Measurements from ENCODE around the gene SEC14L6.

The SEC14L6 gene

GRCh38 chr22:30566125-30566524 lies 19.6 kb upstream of the SEC14L6 start:
- no peak overlapping the region for H3K4me3 ChIP-seq (ENCODE audit: control insufficient read depth, low read depth, low read length)
- no peak for DNase-seq (ENCODE audit: low read depth)
- TF ChIP-seq CTCF (IDR thresholded peaks at IDR 0.05; ENCODE audit: control insufficient read depth, insufficient read depth, low read depth, low read length, missing control alignments) = no peak

- no peak for DNase-seq (ENCODE audit: low read depth)
- H3K4me3 ChIP-seq (ENCODE audit: control insufficient read depth, low read depth, low read length) = no peak overlapping the region
- TF ChIP-seq CTCF (IDR thresholded peaks at IDR 0.05; ENCODE audit: control insufficient read depth, insufficient read depth, low read depth, low read length, missing control alignments) = no peak
Measured at GRCh38 chr22:30565341-30565740, 18.8 kb upstream of the SEC14L6 start.

- DNase-seq (ENCODE audit: low read depth) = no peak
- no peak for TF ChIP-seq CTCF (IDR thresholded peaks at IDR 0.05; ENCODE audit: control insufficient read depth, insufficient read depth, low read depth, low read length, missing control alignments)
- no peak overlapping the region for H3K4me3 ChIP-seq (ENCODE audit: control insufficient read depth, low read depth, low read length)
Measured at GRCh38 chr22:30564761-30565119, 18.2 kb upstream of the SEC14L6 start.

- no peak overlapping the region for H3K4me3 ChIP-seq (ENCODE audit: control insufficient read depth, low read depth, low read length)
- no peak for DNase-seq (ENCODE audit: low read depth)
Measured at GRCh38 chr22:30564045-30564760, 17.7 kb upstream of the SEC14L6 start.

GRCh38 chr22:30562366-30562765 lies 15.8 kb upstream of the SEC14L6 start:
- no peak overlapping the region for H3K4me3 ChIP-seq (ENCODE audit: control insufficient read depth, low read depth, low read length)
- no peak for DNase-seq (ENCODE audit: low read depth)
- TF ChIP-seq CTCF (IDR thresholded peaks at IDR 0.05; ENCODE audit: control insufficient read depth, insufficient read depth, low read depth, low read length, missing control alignments) = no peak

More at GRCh38 chr22:30564045-30564760, 17.7 kb upstream of the SEC14L6 start:
- TF ChIP-seq CTCF (IDR thresholded peaks at IDR 0.05; ENCODE audit: control insufficient read depth, insufficient read depth, low read depth, low read length, missing control alignments) = no peak

GRCh38 chr22:30561402-30562189 lies 15.1 kb upstream of the SEC14L6 start:
- no peak overlapping the region for H3K4me3 ChIP-seq (ENCODE audit: control insufficient read depth, low read depth, low read length)
- no peak for TF ChIP-seq CTCF (IDR thresholded peaks at IDR 0.05; ENCODE audit: control insufficient read depth, insufficient read depth, low read depth, low read length, missing control alignments)
- DNase-seq (ENCODE audit: low read depth) = no peak
